RPMI8226 (cell line): ENCODE measurements around the gene BCL6B.
"Not testable (repeated sequence)": the region's sequence is repeated elsewhere in the genome, so short reads cannot be mapped to it uniquely, and the experiment has no call there.

ENCODE experiments used
- DNase-seq: peaks from one replicate; pipeline ENCODE4 v3.0.0-alpha.2; 2015

BCL6B gene, protein sequence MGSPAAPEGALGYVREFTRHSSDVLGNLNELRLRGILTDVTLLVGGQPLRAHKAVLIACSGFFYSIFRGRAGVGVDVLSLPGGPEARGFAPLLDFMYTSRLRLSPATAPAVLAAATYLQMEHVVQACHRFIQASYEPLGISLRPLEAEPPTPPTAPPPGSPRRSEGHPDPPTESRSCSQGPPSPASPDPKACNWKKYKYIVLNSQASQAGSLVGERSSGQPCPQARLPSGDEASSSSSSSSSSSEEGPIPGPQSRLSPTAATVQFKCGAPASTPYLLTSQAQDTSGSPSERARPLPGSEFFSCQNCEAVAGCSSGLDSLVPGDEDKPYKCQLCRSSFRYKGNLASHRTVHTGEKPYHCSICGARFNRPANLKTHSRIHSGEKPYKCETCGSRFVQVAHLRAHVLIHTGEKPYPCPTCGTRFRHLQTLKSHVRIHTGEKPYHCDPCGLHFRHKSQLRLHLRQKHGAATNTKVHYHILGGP

DNA sequence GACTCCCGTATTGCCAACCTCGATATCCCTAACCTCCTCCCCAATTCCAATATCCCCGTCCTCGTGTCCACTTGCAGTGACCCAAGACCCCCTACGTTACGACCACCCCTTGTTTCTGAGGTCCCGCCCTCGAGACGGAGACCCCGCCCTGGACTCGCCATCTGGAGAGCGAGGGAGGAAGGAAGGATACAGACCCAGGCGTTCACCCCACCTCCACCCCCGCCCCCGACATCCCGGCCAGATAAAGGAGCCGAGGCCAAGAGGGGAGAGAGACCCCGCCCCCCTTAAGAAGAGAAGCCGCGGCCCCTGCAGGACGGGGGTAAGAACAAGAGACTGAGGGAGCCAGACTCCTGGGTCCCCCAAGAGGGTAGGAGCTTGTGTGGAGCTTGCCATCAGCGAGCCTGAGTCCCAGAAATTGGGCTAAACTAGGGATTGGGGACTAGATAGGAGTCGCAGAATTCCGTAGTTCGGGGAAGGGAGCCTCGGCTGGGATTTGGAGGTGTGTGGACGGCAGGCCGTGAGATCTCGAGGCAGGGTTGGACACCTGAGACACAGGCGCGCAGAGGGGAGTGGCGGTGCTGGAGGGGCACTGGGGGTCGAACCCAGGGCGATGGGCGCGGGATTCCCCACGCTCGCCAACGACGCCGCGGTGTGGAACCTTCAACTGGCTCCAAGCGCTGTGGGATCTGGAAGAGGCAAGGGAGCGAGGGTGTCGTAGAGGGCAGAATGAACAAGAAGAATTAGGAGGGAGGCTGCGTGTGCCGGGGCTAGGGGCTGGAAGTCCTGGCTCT, at the start of gene BCL6B:
TSS of gene BCL6B (plus strand) at position 270 of the 791 bp plus-strand sequence. CDS start 622 bp downstream, outside the sequence.
- no peak for DNase-seq

DNA sequence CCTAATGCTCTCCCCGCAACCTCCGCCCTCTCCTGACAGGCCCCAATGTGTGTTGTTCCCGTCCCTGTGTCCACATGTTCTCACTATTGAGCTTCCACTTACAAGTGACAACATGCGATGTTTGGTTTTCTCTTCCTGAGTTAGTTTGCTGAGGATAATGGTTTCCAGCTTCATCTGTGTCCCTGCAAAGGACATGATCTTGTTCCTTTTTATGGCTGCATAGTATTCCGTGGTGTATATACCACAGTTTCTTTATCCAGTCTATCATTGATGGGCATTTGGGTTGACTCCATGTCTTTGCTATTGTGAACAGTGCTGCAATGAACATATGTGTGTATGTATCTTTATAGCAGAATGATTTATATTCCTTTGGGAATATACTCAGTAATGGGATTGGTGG, 43.4 kb upstream of the BCL6B start:
- not testable (repeated sequence) for DNase-seq

DNA sequence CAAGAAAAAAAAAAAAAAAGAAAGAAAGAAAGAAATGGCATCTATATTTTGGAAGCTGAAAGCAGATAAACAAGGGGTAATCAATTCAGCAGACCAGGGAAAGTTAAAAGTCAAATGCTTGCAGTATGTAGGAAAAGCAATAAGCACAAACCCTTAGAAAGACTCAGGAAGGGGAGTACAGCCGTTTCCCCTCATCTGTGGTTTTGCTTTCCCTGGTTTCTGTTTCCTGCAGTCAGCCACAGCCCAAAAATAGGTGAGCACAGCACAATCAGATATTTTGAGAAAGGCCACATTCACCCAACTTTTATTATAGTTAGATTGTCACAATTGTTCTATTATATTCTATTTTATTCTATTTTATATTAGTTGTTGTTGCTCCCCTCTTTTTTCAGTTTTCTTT, 41.4 kb upstream of the BCL6B start:
- peak; percentile 4 for DNase-seq

DNA sequence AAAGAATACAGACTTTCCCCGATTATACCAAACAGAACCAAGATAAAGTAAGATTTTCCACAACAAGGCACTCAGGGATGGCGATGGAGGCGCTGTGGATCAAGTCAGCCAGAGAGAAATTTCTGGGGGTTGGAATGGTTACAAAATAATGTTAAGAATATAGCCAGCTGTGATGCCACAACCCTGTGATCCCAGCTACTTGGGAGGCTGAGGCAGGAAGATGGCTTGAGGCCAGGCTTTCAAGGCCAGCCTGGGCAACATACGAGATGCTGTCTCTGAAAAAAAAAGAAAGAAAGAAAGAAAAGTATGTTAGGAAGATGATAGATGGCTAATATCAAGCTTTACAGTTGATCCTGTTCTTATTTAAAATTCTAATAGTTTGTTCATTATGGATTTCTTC, 37.6 kb upstream of the BCL6B start:
- no peak for DNase-seq

DNA sequence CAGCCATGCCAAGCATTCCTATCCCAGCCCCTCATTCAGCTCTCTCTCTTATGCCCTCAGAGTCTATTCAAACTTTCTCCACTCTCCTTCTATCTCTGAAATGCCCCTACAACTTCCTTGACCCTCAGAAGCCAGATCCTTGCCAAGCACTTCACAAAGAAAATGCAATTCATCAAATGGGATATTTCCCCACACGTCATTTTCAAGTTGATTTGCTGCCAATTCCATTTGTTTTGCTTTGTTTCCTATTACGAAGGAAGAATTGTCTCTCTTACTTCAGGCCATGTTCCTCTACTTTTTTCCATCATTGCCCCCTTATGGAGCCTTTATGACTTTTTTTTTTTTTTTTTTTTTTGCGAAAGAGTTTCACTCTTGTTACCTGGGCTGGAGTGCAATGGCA, 36.2 kb upstream of the BCL6B start:
- no peak for DNase-seq

DNA sequence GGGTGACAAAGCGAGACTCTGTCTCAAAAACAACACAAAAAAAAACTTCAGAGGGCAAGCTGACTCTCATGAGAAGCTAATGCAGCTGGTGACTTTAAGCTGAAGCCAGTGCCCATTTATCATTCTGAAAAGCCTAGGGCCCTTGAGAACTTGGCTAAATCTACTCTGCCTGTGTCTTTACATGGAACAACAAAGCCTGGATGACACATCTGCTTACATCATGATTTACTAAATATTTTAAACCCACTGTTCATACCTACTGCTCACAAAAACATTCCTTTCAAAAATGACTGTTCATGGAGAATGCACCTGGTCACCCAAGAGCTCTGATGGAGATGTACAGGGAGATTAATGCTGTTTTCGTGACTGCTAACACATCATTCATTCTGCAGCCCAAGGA, 33.1 kb upstream of the BCL6B start:
- no peak for DNase-seq

DNA sequence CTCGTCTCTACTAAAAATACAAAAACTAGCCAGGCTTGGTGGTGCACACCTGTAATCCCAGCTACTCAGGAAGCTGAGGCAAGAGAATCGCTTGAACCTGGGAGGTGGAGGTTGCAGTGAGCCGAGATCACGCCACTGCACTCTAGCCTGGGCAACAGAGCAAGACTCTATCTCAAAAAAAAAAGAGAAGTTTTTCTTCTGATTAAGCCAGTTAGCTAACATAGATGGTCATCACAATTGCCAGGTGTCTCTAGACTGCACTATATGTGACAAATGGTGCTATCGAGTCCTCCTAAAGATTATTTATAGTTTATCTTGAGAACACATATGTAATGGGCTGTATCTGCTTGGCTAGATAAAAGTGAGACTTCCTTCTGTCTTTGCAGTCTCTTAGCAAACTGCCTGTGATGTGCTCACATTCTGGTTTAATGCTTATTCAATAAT, 29.2 kb upstream of the BCL6B start:
- DNase-seq: not testable (repeated sequence)

DNA sequence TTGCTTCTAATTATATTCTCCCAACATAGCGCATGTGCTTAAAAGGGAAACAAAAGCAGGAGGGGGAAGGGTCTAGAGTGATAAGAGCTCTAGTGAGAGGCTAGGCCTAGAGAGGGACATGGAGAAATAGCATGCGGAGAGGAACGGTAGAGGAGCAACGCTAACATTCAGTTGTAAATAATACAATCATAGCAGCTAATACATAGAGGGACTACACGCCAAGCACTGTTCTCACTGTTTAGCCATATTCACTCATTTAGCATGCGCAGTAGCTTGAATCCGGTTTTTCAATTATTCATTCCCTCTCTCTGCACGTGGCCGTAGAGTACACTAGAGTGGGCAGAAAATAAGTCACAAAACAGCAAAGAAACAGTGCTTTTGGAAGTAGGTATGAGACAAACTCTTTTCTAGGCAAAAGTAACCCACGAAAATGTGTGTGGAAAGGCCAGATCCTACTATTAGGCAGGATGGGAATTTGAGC, 28.7 kb upstream of the BCL6B start:
- DNase-seq: no peak

DNA sequence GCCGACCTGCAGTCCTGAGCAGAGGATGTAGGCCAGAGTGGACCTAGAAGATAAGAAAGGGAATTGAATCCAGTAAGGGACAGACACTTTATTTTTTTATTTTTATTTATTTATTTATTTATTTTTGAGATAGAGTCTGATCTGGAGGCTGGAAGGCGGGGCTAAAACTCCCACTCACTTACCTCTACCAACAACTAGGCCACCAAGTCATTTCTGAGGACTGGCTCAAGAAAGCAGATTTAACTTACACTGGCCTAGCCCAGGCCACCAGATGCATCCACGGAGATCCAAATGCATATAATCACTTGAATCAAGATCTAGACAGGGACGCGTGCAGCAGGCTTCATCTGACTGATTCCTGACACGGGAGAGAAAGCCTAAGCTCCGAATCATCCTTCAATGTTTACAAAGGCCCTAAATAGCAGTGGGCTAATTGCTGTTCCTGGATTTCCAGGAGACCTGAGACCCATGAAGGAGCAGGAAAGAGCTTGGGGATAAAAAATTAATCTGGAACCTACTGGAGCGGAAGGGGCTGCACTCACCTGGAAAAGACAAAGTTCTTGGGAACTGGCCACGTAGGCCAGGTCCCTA, 28.1 kb upstream of the BCL6B start:
- no peak for DNase-seq

DNA sequence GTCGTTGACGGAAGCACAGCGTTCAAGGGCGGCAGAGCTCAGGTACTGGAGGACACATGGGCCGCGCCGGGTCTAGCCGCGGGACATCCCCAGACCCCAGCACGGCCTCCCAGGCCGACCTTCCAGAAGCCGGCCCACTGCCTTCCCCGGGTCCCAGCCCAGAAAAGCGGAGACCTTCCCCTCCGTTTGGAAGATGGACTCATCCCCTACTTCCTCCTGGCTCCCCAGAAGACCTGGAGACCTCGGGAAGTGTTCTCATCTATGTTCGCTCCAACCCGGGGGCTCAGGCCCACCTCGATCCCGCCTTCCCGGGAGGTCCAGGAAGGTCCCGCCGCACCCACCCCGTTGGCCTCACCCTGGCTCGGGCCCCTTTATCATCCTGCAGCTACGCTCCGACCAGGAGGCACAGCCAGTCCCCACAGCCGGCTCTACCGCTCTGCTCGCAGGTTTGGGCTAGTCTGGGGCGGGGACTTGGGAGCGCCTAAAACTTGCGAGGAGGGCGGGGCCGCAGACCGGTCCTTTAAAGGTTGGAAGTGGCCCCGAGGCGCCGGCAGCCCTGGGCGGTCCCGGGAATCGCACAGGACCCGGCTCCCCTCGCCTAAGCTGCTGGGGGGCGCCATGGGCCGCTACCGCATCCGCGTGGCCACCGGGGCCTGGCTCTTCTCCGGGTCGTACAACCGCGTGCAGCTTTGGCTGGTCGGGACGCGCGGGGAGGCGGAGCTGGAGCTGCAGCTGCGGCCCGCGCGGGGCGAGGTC, 27.2 kb upstream of the BCL6B start, which contains the start of gene ALOX12:
TSS of gene ALOX12 (plus strand) at position 550 of the 756 bp plus-strand sequence. CDS start at position 619, 69 bp downstream.
- DNase-seq: no peak

DNA sequence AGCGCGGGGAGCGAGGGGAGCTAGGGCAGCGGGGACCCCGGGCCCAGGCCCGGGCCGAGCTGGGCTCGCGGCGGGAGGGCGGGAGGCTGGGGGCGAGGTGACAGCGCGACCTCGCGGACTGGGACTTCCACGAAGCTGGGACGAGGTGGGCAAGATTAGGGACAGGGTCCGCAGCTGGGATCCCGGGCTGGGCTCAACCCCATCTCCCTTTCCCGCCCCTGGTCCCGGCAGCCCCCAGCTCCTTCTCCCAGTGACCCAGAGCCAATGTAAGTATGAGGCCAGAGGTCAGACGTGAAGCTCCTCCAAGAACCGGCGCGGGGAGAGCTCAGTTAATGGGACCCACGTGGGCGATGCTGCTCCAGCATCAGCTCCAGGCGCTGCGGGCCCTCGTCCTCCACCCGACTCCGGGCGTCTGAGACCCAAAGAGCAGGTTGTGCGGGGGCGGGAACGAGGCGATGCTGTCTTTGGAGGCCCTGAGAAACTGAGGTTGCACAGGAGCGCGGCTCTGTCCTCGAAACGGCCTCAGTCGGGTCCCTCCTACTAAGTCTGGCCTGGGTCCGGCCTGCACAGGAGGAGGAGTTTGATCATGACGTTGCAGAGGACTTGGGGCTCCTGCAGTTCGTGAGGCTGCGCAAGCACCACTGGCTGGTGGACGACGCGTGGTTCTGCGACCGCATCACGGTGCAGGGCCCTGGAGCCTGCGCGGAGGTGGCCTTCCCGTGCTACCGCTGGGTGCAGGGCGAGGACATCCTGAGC, 26.4 kb upstream of the BCL6B start:
- no peak for DNase-seq

DNA sequence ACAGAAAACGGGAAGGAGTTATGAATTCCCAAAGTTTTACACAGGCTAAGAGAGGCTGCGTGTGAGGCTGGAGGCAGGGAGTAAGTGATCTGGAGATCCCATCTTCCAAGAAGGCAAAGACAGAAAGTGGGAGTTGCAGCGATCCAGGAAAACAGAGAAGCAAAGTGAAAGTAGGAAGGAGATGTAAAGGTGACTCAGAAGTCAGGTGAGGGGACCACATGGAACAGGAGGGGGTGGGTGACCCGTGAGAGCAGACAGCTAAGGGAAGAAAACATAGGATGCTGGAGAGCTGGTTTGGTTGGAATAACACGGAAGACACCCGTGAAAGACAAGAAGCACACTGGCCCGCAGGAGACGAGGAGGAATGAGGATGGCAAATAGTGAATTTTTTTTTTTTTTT, 25.7 kb upstream of the BCL6B start:
- no peak for DNase-seq

DNA sequence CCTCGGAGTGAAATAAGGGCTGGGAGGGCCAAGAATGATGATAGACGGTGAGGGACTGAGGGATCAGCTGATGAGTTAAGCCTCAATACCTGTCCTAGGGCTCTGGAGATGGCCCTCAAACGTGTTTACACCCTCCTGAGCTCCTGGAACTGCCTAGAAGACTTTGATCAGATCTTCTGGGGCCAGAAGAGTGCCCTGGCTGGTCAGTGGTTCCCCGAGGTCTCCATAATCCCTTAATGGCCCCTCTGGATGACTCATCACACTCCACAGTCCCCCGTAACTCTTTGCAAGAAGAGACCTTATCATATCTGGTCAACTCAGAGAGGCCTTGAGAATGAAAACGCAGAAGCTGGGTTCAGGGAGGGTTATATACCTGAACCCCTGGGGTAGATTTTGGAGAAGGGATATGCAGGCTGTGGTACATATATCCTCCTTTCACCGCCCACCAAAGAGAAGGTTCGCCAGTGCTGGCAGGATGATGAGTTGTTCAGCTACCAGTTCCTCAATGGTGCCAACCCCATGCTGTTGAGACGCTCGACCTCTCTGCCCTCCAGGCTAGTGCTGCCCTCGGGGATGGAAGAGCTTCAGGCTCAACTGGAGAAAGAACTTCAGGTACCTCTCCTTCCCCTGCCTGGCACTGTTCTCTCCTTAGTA, 23.9 kb upstream of the BCL6B start:
- DNase-seq: no peak

DNA sequence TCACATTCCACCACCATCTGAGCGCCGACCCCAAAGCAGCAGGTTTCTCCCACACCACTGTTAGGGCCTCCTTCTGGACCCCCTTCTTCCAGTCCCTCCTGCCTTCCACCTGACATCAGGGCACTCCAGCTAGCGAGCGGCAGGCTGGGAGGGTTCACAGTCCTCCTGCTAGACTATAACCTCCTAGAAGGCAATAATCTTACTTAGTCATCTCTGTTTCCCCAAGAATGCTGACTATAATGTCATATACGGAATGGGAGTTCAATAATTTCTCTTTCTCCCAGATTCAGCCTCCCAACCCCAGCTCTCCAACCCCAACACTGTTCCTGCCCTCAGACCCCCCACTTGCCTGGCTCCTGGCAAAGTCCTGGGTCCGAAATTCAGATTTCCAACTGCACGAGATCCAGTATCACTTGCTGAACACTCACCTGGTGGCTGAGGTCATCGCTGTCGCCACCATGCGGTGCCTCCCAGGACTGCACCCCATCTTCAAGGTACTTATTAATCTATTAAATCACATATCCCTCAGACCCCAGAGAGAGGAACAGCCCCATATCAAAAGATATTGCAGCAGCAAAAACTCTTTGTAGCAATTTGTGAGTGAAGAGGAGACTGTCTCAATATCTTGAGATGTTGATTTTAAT, 21.4 kb upstream of the BCL6B start:
- peak; percentile 40 for DNase-seq

DNA sequence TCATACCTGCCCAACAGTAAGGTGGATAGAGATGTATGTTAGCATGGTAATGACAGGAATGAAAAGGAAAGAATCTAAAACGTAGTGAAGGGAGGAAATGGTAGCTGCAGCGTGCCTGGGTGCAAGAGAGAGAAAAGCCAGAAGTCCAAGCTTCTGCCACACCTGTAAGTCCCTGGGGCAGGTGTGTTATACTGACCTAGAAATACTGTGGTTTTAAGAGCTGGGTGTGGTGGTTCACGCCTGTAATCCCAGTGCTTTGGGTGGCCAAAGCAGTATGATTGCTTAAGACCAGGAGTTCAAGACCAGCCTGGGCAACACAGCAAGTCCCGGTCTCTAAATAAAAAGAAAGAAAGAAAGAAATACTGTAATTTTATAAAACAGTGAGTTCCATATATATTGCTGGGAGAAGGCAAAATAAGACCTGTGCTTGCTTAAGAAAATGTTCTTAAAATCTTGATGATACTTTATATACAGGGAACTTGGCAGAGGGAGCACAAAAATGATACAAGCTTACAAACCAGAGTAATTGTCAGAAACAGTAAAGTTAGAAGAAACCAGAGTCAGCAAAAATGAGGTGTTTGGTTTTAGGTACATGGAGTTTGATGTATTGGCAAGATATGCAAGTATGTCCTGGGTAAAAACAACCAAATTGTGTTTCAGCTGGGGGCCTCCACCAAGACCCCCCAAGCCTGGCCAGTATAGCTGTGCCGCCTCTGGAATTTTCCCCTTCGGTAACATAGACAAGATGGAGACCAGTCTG, 20.4 kb upstream of the BCL6B start:
- DNase-seq: no peak

DNA sequence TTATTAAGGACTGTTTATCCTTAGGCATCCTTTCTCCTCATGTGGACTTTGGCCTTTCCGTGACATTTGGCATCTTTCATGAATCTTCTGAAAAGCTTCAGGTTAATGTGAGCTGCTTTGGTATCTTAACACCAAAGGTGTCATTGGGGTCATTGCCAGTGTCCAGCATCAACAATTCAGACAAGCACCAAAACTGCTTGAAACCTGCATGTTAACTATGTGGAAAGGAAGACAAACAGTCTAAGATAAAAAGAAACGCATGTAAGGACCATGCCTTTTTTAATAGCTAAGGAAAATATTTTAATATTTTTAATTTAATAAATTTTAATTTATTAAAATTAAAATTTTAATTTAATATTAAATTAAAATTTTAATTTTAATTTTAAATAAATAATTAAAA, 19.1 kb upstream of the BCL6B start:
- no peak for DNase-seq

DNA sequence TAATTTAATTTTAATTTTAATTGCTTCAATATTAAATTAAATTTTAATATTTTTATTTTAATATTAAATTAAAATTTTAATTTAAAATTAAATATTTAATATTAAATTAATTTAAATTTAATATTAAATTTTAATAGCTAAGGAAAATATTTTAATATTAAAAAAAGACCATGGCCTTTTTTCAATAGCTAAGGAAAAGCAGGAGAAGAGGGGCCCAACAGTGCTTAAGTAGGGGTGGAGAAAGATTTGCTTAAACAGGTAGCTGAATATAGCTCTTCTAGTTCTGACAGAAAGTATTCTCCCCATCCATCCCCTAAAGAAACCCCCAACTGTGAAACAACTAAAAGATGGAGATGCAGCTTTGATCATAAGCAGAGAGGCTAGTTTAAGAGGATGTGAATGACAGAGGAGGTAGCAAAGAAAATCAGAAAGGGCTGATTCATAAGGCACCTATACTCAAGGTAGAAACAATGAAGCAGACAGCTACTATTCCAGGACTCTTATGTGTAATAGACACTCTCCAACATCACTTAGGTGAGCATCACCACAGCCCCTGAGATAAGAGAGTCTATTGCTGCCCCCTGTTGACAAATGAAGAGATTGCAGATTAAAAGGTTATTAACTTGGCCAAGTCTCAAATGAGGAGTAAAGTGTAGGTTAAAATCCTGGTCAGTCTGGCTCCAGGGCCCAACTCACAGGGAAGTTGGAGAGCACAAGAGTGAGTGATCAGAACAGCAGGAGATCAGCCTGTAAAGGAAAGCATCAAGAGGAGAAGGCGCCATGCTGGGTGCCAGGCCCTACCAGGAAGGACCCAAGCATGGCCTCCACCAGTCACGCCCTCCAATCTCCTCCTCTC, 18.2 kb upstream of the BCL6B start:
- peak; percentile 65 for DNase-seq

DNA sequence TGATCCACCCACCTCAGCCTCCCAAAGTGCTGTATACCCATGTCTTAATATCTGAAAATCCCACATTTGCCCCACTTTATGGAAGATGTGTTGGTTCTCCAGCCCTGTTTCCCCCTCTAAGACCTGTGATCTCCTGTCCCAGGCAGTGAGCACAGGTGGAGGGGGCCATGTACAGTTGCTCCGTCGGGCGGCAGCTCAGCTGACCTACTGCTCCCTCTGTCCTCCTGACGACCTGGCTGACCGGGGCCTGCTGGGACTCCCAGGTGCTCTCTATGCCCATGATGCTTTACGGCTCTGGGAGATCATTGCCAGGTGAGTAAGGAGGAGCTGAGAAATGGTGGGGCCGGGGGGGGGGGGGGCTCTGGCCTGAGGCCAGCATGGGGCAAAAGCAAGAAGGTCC, 17.1 kb upstream of the BCL6B start:
- DNase-seq: no peak

DNA sequence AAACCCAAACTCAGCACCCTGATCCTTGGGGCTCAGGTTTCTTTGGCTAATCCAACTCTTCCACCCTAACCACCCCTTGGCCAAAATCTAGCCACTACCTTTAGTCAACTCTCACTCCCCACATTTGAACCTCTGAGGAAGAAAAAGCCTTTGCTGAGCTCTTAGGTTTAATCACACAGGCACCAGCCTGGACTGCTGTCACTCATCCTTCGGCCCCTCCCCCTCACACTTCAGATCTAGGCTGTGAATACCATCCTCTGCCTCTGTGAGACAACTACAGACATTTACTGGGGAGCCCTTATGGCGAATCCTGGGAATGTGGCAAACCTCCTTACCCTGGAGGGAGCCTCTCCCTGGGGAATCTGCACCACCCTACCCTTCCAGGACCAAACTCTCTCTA, 15.7 kb upstream of the BCL6B start:
- no peak for DNase-seq
